Neural cell (in vitro differentiated cells): Measurements from ENCODE around the gene IPP. TPM values are rescaled to one million over a fixed set of nuclear protein-coding genes. Genes with fewer than 3 reads are reported as not detected.

Experiments used
- H2AFZ ChIP-seq: fragments of 200-600, 300-800 bp; sonication (generic), shearing (Covaris generic); 2 replicates; pipeline ENCODE4 v1.6.0; 2014; ENCODE audit warnings: low read depth, mild to moderate bottlenecking, antibody characterized with exemption, low read length, moderate library complexity
- H3F3A ChIP-seq: fragments of 200-600 bp; shearing (Covaris generic); 2 replicates; pipeline ENCODE4 v1.6.1; 2016; ENCODE audit warnings: mild to moderate bottlenecking, moderate library complexity, mixed read lengths, antibody characterized with exemption, low read length; ENCODE audit not compliant: insufficient read depth, poor library complexity, severe bottlenecking
- H3K27ac ChIP-seq: fragments of 200-600, 300-800 bp; sonication (generic), shearing (Covaris generic); 2 replicates; pipeline ENCODE4 v1.5.1; 2014; ENCODE audit warnings: mild to moderate bottlenecking, low read length, moderate library complexity
- H3K27me3 ChIP-seq: fragments of 300-800, 200-600 bp; sonication (generic), shearing (Covaris generic); 2 replicates; pipeline ENCODE4 v1.6.0; 2014; ENCODE audit warnings: mild to moderate bottlenecking, low read depth, low read length, moderate library complexity; ENCODE audit not compliant: insufficient read depth
- H3K36me3 ChIP-seq: fragments of 300-800, 200-600 bp; sonication (generic), shearing (Covaris generic); 2 replicates; pipeline ENCODE4 v1.5.1; 2014; ENCODE audit warnings: mild to moderate bottlenecking, antibody characterized with exemption, low read length, moderate library complexity; ENCODE audit not compliant: insufficient read depth
- H3K4me2 ChIP-seq: fragments of 300-800, 200-600 bp; sonication (generic), shearing (Covaris generic); 2 replicates; pipeline ENCODE4 v1.6.0; 2014; ENCODE audit warnings: mild to moderate bottlenecking, low read length
- H3K4me3 ChIP-seq: fragments of 300-800, 200-600 bp; sonication (generic), shearing (Covaris generic); 2 replicates; pipeline ENCODE4 v1.5.1; 2014; ENCODE audit warnings: mild to moderate bottlenecking, low read length, moderate library complexity
- H3K79me2 ChIP-seq: fragments of 200-600 bp; shearing (Covaris generic); replicated peaks from 2 replicates; pipeline ENCODE4 v1.6.0; 2014; ENCODE audit warnings: mild to moderate bottlenecking, low read length, moderate library complexity; ENCODE audit not compliant: insufficient read depth
- H3K9ac ChIP-seq: fragments of 300-800, 200-600 bp; sonication (generic), shearing (Covaris generic); 2 replicates; pipeline ENCODE4 v1.6.1; 2016; ENCODE audit warnings: mild to moderate bottlenecking, low read length, mixed read lengths
- H3K9me2 ChIP-seq: fragments of 200-600 bp; shearing (Covaris generic); 2 replicates; pipeline ENCODE4 v1.6.1; 2016; ENCODE audit warnings: mild to moderate bottlenecking, low read length, mixed read lengths; ENCODE audit not compliant: insufficient read depth
- H3K9me3 ChIP-seq: fragments of 200-600, 300-800 bp; sonication (generic), shearing (Covaris generic); 2 replicates; pipeline ENCODE4 v1.6.1; 2016; ENCODE audit warnings: mild to moderate bottlenecking, mixed run types, low read length, moderate library complexity, mixed read lengths
- H4K20me1 ChIP-seq: fragments of 200-600 bp; shearing (Covaris generic); 2 replicates; pipeline ENCODE4 v1.6.1; 2016; ENCODE audit warnings: mild to moderate bottlenecking, mixed run types; ENCODE audit not compliant: insufficient read depth
- CTCF ChIP-seq: fragments of 450-650 bp; IDR thresholded peaks from 2 replicates; pipeline ENCODE4 v1.5.1; 2014; ENCODE audit warnings: antibody characterized with exemption, mild to moderate bottlenecking, moderate library complexity; ENCODE audit not compliant: poor library complexity, severe bottlenecking
- EP300 ChIP-seq: fragments of 450-650 bp; conservative IDR thresholded peaks from 2 replicates; pipeline ENCODE4 v1.6.1; 2014; ENCODE audit warnings: antibody characterized with exemption, mild to moderate bottlenecking, moderate library complexity; ENCODE audit not compliant: poor library complexity, severe bottlenecking
- EZH2 ChIP-seq: fragments of 200-600, 300-800 bp; shearing (Covaris generic), sonication (generic); IDR thresholded peaks from 2 replicates; pipeline ENCODE4 v1.6.1; 2014; ENCODE audit warnings: antibody characterized with exemption, low read length, borderline replicate concordance, mild to moderate bottlenecking; ENCODE audit not compliant: insufficient read depth, poor library complexity, severe bottlenecking
- MXI1 ChIP-seq: fragments of 450-650 bp; conservative IDR thresholded peaks from 2 replicates; pipeline ENCODE4 v1.6.1; 2014; ENCODE audit warnings: antibody characterized with exemption, mild to moderate bottlenecking; ENCODE audit not compliant: poor library complexity, severe bottlenecking
- POLR2AphosphoS5 ChIP-seq: IDR thresholded peaks from 2 replicates; pipeline ENCODE4 v1.6.1; 2012
- RAD21 ChIP-seq: fragments of 450-650 bp; conservative IDR thresholded peaks from 2 replicates; pipeline ENCODE4 v1.6.1; 2014; ENCODE audit warnings: antibody characterized with exemption, mild to moderate bottlenecking, moderate library complexity
- REST ChIP-seq: IDR thresholded peaks from 2 replicates; pipeline ENCODE4 v1.6.1; 2012; ENCODE audit warnings: borderline replicate concordance
- SMC3 ChIP-seq: fragments of 450-650 bp; conservative IDR thresholded peaks from 2 replicates; pipeline ENCODE4 v1.6.1; 2014; ENCODE audit warnings: antibody characterized with exemption, mild to moderate bottlenecking, moderate library complexity; ENCODE audit not compliant: poor library complexity
- TAF1 ChIP-seq: IDR thresholded peaks from 2 replicates; pipeline ENCODE4 v1.6.1; 2012; ENCODE audit warnings: low read depth
- polyA minus RNA-seq: library from RNA; depleted of rRNA, polyadenylated mRNA; stranded (reverse); fragments of >200 nt; gene quantifications from 2 replicates; pipeline ENCODE4 v1.2.3, GENCODE V29; 2014
- polyA plus RNA-seq: library from polyadenylated mRNA; depleted of rRNA; stranded (reverse); fragments of >200 nt; gene quantifications from 2 replicates; pipeline ENCODE4 v1.2.3, GENCODE V29; 2014

The IPP gene
- 4.1 and 8.3 TPM in 2 replicates for polyA plus RNA-seq
- polyA minus RNA-seq, result 13.4 and 15.9 TPM in 2 replicates

- Histone ChIP-seq H2AFZ (peak within 1 kb of the TSS; percentile 99), H3K9ac (peak within 1 kb of the TSS; percentile 87), H3K27ac (peak within 1 kb of the TSS; percentile 85), H3K79me2 (no peaks in the 10 kb centered on the region), H3K9me2 (no peaks in the 10 kb centered on the region), H3F3A (no peaks in the 10 kb centered on the region), H3K27me3 (no peaks in the 10 kb centered on the region), H4K20me1 (no peaks in the 10 kb centered on the region), H3K36me3 (no peaks in the 10 kb centered on the region), H3K4me3 (peak within 1 kb of the TSS; percentile 79), H3K9me3 (no peaks in the 10 kb centered on the region), H3K4me2 (peak within 1 kb of the TSS; percentile 93)
- peak; percentile 50 for TF ChIP-seq MXI1
- TF ChIP-seq SMC3, result peak; percentile 27
- TF ChIP-seq REST, result no peak
- TF ChIP-seq POLR2AphosphoS5, result peak; percentile 71
- peak; percentile 48 for TF ChIP-seq RAD21
- peak; percentile 46 for TF ChIP-seq CTCF
- TF ChIP-seq TAF1, result peak; percentile 76
- peak; percentile 10 for TF ChIP-seq EP300
- TF ChIP-seq EZH2, result no peak
Measured at GRCh38 chr1:45750298-45751038, at the start of gene IPP. IPP (minus strand) TSS chr1:45750653; CDS start chr1:45746411, 4,242 bp downstream.

GRCh38 chr1:45796946-45797345 is 46.5 kb upstream of the IPP start:
- no peaks in the 10 kb centered on the region for H3F3A ChIP-seq
- H3K27me3 ChIP-seq, result no peaks in the 10 kb centered on the region
- H3K4me3 ChIP-seq, result no peak overlapping the region
- H3K79me2 ChIP-seq, result no peaks in the 10 kb centered on the region
- no peaks in the 10 kb centered on the region for H3K36me3 ChIP-seq
- H3K9me3 ChIP-seq, result no peaks in the 10 kb centered on the region
- H3K4me2 ChIP-seq, result no peak overlapping the region
- TF ChIP-seq CTCF, result no peak
- no peak for TF ChIP-seq SMC3
- TF ChIP-seq TAF1, result no peak
- no peak for TF ChIP-seq EP300
- no peak for TF ChIP-seq EZH2
- no peak for TF ChIP-seq RAD21
- no peak for TF ChIP-seq REST
- no peak for TF ChIP-seq MXI1
- TF ChIP-seq POLR2AphosphoS5, result no peak
- no peaks in the 10 kb centered on the region for H4K20me1 ChIP-seq
- no peak overlapping the region for H2AFZ ChIP-seq
- no peak overlapping the region for H3K27ac ChIP-seq
- no peak overlapping the region for H3K9ac ChIP-seq
- no peaks in the 10 kb centered on the region for H3K9me2 ChIP-seq
